OCI-LY7 (cell line): ENCODE data around the gene CABLES1. TPM values are rescaled to one million over a fixed set of nuclear protein-coding genes. Genes with fewer than 3 reads are reported as not detected.

Source experiments
- BruUV-seq: library from RNA; stranded (reverse); fragments of 400-500 nt; replicated peaks from 2 replicates; lab custom pipeline; 2021; lab: Mats Ljungman, UMichigan
- CTCF ChIA-PET: fragments of 300-600 bp; sonication (Branson Sonifier 250); formaldehyde crosslinking; loops from one replicate; lab custom pipeline; 2022; ENCODE audit warnings: antibody characterized with exemption; ENCODE audit not compliant: unreplicated experiment; lab: Charles Lee
- POLR2A ChIA-PET: fragments of 300-600 bp; sonication (Branson Sonifier 250); formaldehyde crosslinking; loops from one replicate; lab custom pipeline; 2022; ENCODE audit warnings: antibody characterized with exemption; lab: Charles Lee
- DNase-seq: peaks from one replicate; pipeline ENCODE4 v3.0.0-alpha.2; 2015; ENCODE audit warnings: low spot score
- H2AFZ ChIP-seq: fragments of 200-600 bp; sonication (generic), shearing (Covaris generic); 2 replicates; pipeline ENCODE4 v1.6.1; 2014; ENCODE audit warnings: mild to moderate bottlenecking, antibody characterized with exemption, low read length, moderate library complexity
- H3K27ac ChIP-seq: fragments of 200-600 bp; sonication (generic); 2 replicates; pipeline ENCODE4 v1.5.1; 2014; ENCODE audit warnings: mixed run types, low read depth, mild to moderate bottlenecking, moderate library complexity, low read length, inconsistent platforms; ENCODE audit not compliant: poor library complexity, severe bottlenecking
- H3K36me3 ChIP-seq: fragments of 200-600 bp; sonication (generic); 2 replicates; pipeline ENCODE4 v1.6.1; 2014; ENCODE audit warnings: mild to moderate bottlenecking, antibody characterized with exemption, low read length, moderate library complexity, mixed read lengths; ENCODE audit not compliant: insufficient read depth
- H3K4me1 ChIP-seq: fragments of 200-600 bp; sonication (generic); 2 replicates; pipeline ENCODE4 v1.5.1; 2014; ENCODE audit warnings: mild to moderate bottlenecking, low read length; ENCODE audit not compliant: insufficient read depth, poor library complexity, severe bottlenecking
- H3K4me2 ChIP-seq: fragments of 200-600 bp; sonication (generic); 2 replicates; pipeline ENCODE4 v1.6.1; 2014; ENCODE audit warnings: mild to moderate bottlenecking, low read length
- H3K4me3 ChIP-seq: fragments of 200-600 bp; sonication (generic); 2 replicates; pipeline ENCODE4 v1.5.1; 2014; ENCODE audit warnings: mild to moderate bottlenecking, low read depth, low read length; ENCODE audit not compliant: poor library complexity, severe bottlenecking
- H3K79me2 ChIP-seq: fragments of 200-600 bp; sonication (generic); 2 replicates; pipeline ENCODE4 v1.6.1; 2016; ENCODE audit warnings: low read depth, mild to moderate bottlenecking, low read length, moderate library complexity, mixed read lengths; ENCODE audit not compliant: insufficient read depth
- H3K9me2 ChIP-seq: fragments of 200-600 bp; sonication (generic); 2 replicates; pipeline ENCODE4 v1.6.1; 2016; ENCODE audit warnings: mild to moderate bottlenecking, low read length, mixed read lengths; ENCODE audit not compliant: insufficient read depth
- H3K9me3 ChIP-seq: fragments of 200-600 bp; sonication (generic); 2 replicates; pipeline ENCODE4 v1.6.1; 2014; ENCODE audit warnings: mild to moderate bottlenecking, mixed run types, low read length, mixed read lengths
- H4K20me1 ChIP-seq: fragments of 200-600 bp; sonication (generic); 2 replicates; pipeline ENCODE4 v1.6.1; 2014; ENCODE audit warnings: mild to moderate bottlenecking, antibody characterized with exemption, low read length, moderate library complexity, mixed read lengths; ENCODE audit not compliant: insufficient read depth
- EZH2phosphoT487 ChIP-seq: fragments of 200-600 bp; sonication (generic); IDR thresholded peaks from 2 replicates; pipeline ENCODE4 v1.6.1; 2018; ENCODE audit warnings: low read depth, borderline replicate concordance, mild to moderate bottlenecking, mixed run types, antibody characterized with exemption, low read length, moderate library complexity, mixed read lengths
- intact Hi-C: fragments of 100-400 bp; cut with micrococcal nuclease; formaldehyde crosslinking; loops from one replicate; pipeline ENCODE4 v1.10.0; 2022; ENCODE audit not compliant: unreplicated experiment
- total RNA-seq, 2 experiments: library from RNA; depleted of rRNA in 1 of 2; stranded (reverse); fragments of >200 nt in 1 of 2; shearing (Covaris generic) in 1 of 2; gene quantifications; 2 replicates each; pipeline ENCODE4 v1.2.3, GENCODE V29; 2014 to 2022
- TF ChIP-seq, protein P1 (sequence below): fragments of 200-600 bp; sonication (generic); conservative IDR thresholded peaks from 2 replicates; pipeline ENCODE4 v1.5.1; 2014; ENCODE audit warnings: mild to moderate bottlenecking, antibody characterized with exemption, low read length, moderate library complexity, mixed read lengths

CABLES1 gene
- total RNA-seq, 2 experiments from 2014 or later, result 20.6 to 28.7 TPM

DNA sequence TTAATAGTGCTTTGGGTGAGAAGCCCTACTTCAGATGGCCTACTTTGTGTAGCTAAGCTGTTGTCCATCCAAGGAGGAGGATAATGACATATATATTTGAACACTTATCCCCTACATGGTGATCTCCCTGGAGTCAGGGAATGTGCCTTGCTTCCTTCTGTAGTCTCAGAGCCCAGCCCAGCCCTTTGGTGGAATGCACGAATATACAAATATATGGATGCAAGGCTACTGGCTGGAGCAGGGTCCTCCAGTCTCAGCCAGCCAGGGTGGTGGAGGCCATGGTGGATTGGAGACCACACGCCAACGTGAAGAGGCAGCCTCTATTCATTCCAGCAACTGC lies 167.2 kb downstream of the CABLES1 start:
- no peak overlapping the region for H3K4me2 ChIP-seq
- H3K4me1 ChIP-seq, result peaks cover under 1% of the 10 kb centered on the region
- no peaks in the 10 kb centered on the region for H3K9me3 ChIP-seq
- TF ChIP-seq EZH2phosphoT487, result no peak
- TF ChIP-seq, protein P1, sequence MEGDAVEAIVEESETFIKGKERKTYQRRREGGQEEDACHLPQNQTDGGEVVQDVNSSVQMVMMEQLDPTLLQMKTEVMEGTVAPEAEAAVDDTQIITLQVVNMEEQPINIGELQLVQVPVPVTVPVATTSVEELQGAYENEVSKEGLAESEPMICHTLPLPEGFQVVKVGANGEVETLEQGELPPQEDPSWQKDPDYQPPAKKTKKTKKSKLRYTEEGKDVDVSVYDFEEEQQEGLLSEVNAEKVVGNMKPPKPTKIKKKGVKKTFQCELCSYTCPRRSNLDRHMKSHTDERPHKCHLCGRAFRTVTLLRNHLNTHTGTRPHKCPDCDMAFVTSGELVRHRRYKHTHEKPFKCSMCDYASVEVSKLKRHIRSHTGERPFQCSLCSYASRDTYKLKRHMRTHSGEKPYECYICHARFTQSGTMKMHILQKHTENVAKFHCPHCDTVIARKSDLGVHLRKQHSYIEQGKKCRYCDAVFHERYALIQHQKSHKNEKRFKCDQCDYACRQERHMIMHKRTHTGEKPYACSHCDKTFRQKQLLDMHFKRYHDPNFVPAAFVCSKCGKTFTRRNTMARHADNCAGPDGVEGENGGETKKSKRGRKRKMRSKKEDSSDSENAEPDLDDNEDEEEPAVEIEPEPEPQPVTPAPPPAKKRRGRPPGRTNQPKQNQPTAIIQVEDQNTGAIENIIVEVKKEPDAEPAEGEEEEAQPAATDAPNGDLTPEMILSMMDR, result no peak
- no peaks in the 10 kb centered on the region for H3K79me2 ChIP-seq
- intact Hi-C loops, result no loop called here
- H3K36me3 ChIP-seq, result no peaks in the 10 kb centered on the region
- no peaks in the 10 kb centered on the region for H3K9me2 ChIP-seq
- no peak overlapping the region for H3K4me3 ChIP-seq
- ChIA-PET CTCF (no interaction called here), POLR2A (no interaction called here)
- DNase-seq, result no peak
- no TSS peak for BruUV-seq
- no peaks in the 10 kb centered on the region for H4K20me1 ChIP-seq
- H2AFZ ChIP-seq, result no peak overlapping the region
- no peak overlapping the region for H3K27ac ChIP-seq

DNA sequence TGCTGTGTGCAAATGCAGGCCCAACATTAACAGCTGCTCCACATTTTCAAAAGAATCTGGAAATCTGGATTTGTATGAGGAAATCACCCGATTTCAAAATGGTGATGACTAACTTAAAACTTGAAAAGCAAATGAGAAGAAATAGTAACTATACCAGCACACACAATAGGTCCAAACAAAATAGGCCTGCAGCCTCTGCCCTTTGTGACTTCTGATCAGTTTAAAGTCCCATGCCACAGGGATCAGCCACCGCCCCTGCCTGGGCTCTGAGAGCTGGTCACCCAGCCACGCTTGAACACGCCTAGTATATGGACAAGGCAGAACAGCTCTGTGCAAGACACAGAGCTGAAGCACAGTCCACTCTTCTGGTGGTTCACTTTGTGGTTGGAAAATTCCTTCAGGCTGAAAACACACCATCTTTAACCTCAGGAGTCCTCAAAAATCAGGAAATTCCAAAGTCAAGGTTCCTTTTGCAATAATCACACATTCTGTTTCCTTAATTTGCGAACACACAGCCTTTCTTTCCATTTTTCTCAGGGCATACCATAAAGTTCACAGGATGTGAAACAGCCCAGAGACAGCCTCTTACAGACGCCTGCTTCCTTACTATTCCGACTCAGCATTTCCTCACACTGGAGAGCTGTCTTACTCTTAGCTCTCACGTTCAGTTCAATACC lies 167.7 kb downstream of the CABLES1 start:
- peaks cover 5% of the 10 kb centered on the region for H3K4me1 ChIP-seq
- no peaks in the 10 kb centered on the region for H4K20me1 ChIP-seq
- no peaks in the 10 kb centered on the region for H3K9me2 ChIP-seq
- no peak overlapping the region for H3K4me2 ChIP-seq
- no TSS peak for BruUV-seq
- no peak for DNase-seq
- H3K27ac ChIP-seq, result no peak overlapping the region
- H3K36me3 ChIP-seq, result no peaks in the 10 kb centered on the region
- ChIA-PET CTCF (no interaction called here), POLR2A (interaction anchor here (0.7 kb wide), 1 partner anchor 43 kb away, joined by 3 read pairs; no protein-coding TSS in a partner anchor)
- H3K79me2 ChIP-seq, result no peaks in the 10 kb centered on the region
- no peak overlapping the region for H2AFZ ChIP-seq
- TF ChIP-seq, protein P1, result no peak
- no peak for TF ChIP-seq EZH2phosphoT487
- no peak overlapping the region for H3K4me3 ChIP-seq
- intact Hi-C loops, result no loop called here
- H3K9me3 ChIP-seq, result no peaks in the 10 kb centered on the region

DNA sequence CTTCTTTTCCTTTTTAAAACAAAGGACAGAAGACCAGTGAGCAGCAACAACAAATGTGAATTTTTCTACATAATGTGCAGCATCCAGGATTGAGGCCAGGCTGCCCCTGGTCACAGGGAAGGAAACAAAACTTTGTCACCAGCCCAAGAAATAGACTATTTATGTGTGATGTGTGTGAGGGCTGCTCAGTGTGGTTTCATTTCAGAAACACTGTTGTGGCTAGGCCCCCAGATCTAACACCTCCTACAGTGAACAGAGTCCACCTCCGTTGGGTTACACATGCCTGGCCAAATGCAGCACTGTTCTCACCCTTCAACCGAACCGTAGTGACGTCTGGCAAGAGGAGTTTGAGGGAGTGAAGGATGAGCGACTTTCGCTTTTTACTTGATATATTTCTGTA lies 171.5 kb downstream of the CABLES1 start:
- no peaks in the 10 kb centered on the region for H3K79me2 ChIP-seq
- H3K4me1 ChIP-seq, result peaks cover 15% of the 10 kb centered on the region
- no peak overlapping the region for H3K4me3 ChIP-seq
- H3K4me2 ChIP-seq, result no peak overlapping the region
- ChIA-PET CTCF (no interaction called here), POLR2A (no interaction called here)
- no peaks in the 10 kb centered on the region for H3K9me3 ChIP-seq
- H3K36me3 ChIP-seq, result peaks cover 13% of the 10 kb centered on the region; the same call in 1 of the 2 replicates
- H4K20me1 ChIP-seq, result no peaks in the 10 kb centered on the region
- TF ChIP-seq, protein P1, result no peak
- no peak for DNase-seq
- no peak overlapping the region for H3K27ac ChIP-seq
- H2AFZ ChIP-seq, result no peak overlapping the region
- intact Hi-C loops, result no loop called here
- no TSS peak for BruUV-seq
- H3K9me2 ChIP-seq, result no peaks in the 10 kb centered on the region
